ENCODE results near the gene FGFR4. TPM values are rescaled to one million over a fixed set of nuclear protein-coding genes. Genes with fewer than 3 reads are reported as not detected.

The FGFR4 gene
- total RNA-seq, 1 experiment from 2014 or later = 14.7 TPM

DNA sequence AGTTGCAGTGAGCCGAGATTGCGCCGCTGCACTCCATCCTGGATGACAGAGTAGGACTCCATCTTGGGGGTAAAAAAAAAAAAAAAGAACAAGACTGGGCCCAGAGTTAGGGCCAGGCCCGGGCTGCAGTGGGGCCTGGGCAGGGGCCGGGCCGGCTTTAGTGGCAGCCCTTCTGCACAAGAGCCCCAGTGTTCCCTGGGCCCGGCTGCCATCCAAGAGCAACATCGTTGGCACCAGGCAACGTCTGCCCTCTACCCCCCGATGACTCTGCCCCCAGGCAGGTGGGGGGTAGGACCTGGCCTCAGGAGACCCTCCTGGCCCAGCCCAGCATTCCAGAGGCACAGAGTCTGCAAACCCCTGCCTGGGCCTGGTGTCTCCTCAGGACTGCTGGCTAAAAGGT, 4.9 kb upstream of the FGFR4 start:
- Histone ChIP-seq H3K79me2 (ENCODE audit: low read depth) (no peaks in the 10 kb centered on the region), H4K20me1 (ENCODE audit: insufficient read depth) (no peaks in the 10 kb centered on the region), H3F3A (ENCODE audit: insufficient read depth, low read depth) (peaks cover 22% of the 10 kb centered on the region; the same call in 1 of the 2 replicates), H3K4me3 (no peak overlapping the region), H3K27ac (no peak overlapping the region), H3K9me3 (ENCODE audit: insufficient read depth, low read depth) (no peaks in the 10 kb centered on the region), H3K4me2 (no peak overlapping the region), H3K27me3 (ENCODE audit: insufficient read depth, low read depth) (0 out of 2 replicates have a peak, but pooled peaks cover 5% of the 10 kb centered on the region), H2AFZ (no peak overlapping the region), H3K4me1 (replicated peaks; ENCODE audit: insufficient read depth) (no peaks in the 10 kb centered on the region), H3K36me3 (ENCODE audit: low read depth) (no peaks in the 10 kb centered on the region), H3K9me2 (ENCODE audit: insufficient read depth) (no peaks in the 10 kb centered on the region)
- intact Hi-C loops (cut with micrococcal nuclease; ENCODE audit: unreplicated experiment) = no loop called here
- CTCF ChIA-PET = no interaction called here
- TF ChIP-seq, protein P1, sequence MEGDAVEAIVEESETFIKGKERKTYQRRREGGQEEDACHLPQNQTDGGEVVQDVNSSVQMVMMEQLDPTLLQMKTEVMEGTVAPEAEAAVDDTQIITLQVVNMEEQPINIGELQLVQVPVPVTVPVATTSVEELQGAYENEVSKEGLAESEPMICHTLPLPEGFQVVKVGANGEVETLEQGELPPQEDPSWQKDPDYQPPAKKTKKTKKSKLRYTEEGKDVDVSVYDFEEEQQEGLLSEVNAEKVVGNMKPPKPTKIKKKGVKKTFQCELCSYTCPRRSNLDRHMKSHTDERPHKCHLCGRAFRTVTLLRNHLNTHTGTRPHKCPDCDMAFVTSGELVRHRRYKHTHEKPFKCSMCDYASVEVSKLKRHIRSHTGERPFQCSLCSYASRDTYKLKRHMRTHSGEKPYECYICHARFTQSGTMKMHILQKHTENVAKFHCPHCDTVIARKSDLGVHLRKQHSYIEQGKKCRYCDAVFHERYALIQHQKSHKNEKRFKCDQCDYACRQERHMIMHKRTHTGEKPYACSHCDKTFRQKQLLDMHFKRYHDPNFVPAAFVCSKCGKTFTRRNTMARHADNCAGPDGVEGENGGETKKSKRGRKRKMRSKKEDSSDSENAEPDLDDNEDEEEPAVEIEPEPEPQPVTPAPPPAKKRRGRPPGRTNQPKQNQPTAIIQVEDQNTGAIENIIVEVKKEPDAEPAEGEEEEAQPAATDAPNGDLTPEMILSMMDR (conservative IDR thresholded peaks at IDR 0.05) = no peak
- TF ChIP-seq EZH2 (IDR thresholded peaks at IDR 0.05; ENCODE audit: low read depth) = no peak
- no TSS peak for BruUV-seq (replicated peaks)
- no peak for DNase-seq
- POLR2A ChIA-PET (ENCODE audit: unreplicated experiment) = no interaction called here

DNA sequence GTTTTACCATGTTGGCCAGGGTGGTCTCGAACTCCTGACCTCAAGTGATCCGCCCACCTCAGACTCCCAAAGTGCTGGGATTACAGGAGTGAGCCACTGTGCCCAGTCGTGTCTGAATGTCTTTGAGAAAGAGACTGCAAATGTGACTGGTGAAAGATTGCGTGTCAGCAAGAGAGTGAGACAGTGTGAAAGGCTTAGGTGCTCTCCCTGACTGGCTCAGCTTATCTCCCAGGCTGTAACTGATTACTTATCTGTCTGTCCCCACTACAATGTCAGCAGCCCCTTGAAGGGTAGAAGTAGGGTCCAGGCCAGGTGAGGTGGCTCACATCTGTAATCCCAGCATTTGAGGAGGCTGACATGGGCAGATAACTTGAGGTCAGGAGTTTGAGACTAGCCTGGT, 3.4 kb upstream of the FGFR4 start:
- H3K4me1 ChIP-seq (replicated peaks; ENCODE audit: insufficient read depth) = no peaks in the 10 kb centered on the region
- H3K27ac ChIP-seq = no peak overlapping the region
- TF ChIP-seq, protein P1 (conservative IDR thresholded peaks at IDR 0.05) = no peak
- TF ChIP-seq EZH2 (IDR thresholded peaks at IDR 0.05; ENCODE audit: low read depth) = no peak
- H3K27me3 ChIP-seq (ENCODE audit: insufficient read depth, low read depth) = 0 out of 2 replicates have a peak, but pooled peaks cover 5% of the 10 kb centered on the region
- H3K9me2 ChIP-seq (ENCODE audit: insufficient read depth) = no peaks in the 10 kb centered on the region
- H3K4me3 ChIP-seq = no peak overlapping the region
- DNase-seq = no peak
- no peaks in the 10 kb centered on the region for H3K9me3 ChIP-seq (ENCODE audit: insufficient read depth, low read depth)
- H2AFZ ChIP-seq = no peak overlapping the region
- peaks cover 31% of the 10 kb centered on the region; the same call in 1 of the 2 replicates for H3F3A ChIP-seq (ENCODE audit: insufficient read depth, low read depth)
- H3K4me2 ChIP-seq = no peak overlapping the region
- no TSS peak for BruUV-seq (replicated peaks)
- no peaks in the 10 kb centered on the region for H4K20me1 ChIP-seq (ENCODE audit: insufficient read depth)
- H3K79me2 ChIP-seq (ENCODE audit: low read depth) = no peaks in the 10 kb centered on the region
- intact Hi-C loops (cut with micrococcal nuclease; ENCODE audit: unreplicated experiment) = no loop called here
- ChIA-PET CTCF (interaction anchor here (1.8 kb wide), 1 partner anchor 11 kb away, joined by 4 read pairs; no protein-coding TSS in a partner anchor), POLR2A (ENCODE audit: unreplicated experiment) (interaction anchor here (0.6 kb wide), 1 partner anchor 127 kb away, joined by 3 read pairs; no protein-coding TSS in a partner anchor)
- H3K36me3 ChIP-seq (ENCODE audit: low read depth) = no peaks in the 10 kb centered on the region

DNA sequence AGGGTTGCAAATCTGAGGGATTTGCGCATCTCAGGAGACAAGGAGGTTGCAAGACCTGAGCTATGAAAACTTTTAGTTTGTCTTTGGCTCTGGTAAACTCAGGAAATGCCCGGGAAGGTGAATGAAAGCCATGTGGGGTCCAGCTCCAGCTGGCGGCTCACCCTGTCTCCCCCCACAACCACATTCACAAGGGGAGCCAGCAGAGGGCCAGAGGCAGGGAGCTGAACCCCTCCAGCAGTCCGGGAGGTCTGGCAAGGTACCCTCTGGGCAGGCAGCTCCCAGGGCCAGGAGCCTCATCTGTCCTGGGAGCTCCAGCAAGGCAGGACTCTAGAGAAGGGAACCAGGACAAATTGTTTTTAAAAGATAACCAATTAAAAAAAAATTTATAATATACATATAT, 2.5 kb upstream of the FGFR4 start:
- TF ChIP-seq, protein P1 (conservative IDR thresholded peaks at IDR 0.05) = no peak
- no peak for TF ChIP-seq EZH2 (IDR thresholded peaks at IDR 0.05; ENCODE audit: low read depth)
- H3K27me3 ChIP-seq (ENCODE audit: insufficient read depth, low read depth) = 0 out of 2 replicates have a peak, but pooled peaks cover 5% of the 10 kb centered on the region
- peaks cover 30% of the 10 kb centered on the region; the same call in 1 of the 2 replicates for H3F3A ChIP-seq (ENCODE audit: insufficient read depth, low read depth)
- no peaks in the 10 kb centered on the region for H3K9me3 ChIP-seq (ENCODE audit: insufficient read depth, low read depth)
- no peaks in the 10 kb centered on the region for H3K79me2 ChIP-seq (ENCODE audit: low read depth)
- H3K9me2 ChIP-seq (ENCODE audit: insufficient read depth) = no peaks in the 10 kb centered on the region
- BruUV-seq (replicated peaks) = no TSS peak
- H3K36me3 ChIP-seq (ENCODE audit: low read depth) = no peaks in the 10 kb centered on the region
- no peak overlapping the region for H2AFZ ChIP-seq
- ChIA-PET POLR2A (ENCODE audit: unreplicated experiment) (interaction anchor here (0.7 kb wide), 1 partner anchor 262 kb away, joined by 3 read pairs; no protein-coding TSS in a partner anchor), CTCF (interaction anchor here (1.8 kb wide), 1 partner anchor 12 kb away, joined by 4 read pairs; no protein-coding TSS in a partner anchor)
- H3K4me2 ChIP-seq = no peak overlapping the region
- intact Hi-C loops (cut with micrococcal nuclease; ENCODE audit: unreplicated experiment) = no loop called here
- H3K4me3 ChIP-seq = no peak overlapping the region
- no peaks in the 10 kb centered on the region for H3K4me1 ChIP-seq (replicated peaks; ENCODE audit: insufficient read depth)
- H4K20me1 ChIP-seq (ENCODE audit: insufficient read depth) = no peaks in the 10 kb centered on the region
- no peak for DNase-seq
- H3K27ac ChIP-seq = no peak overlapping the region
